SK-N-SH (cell line): Measurements from ENCODE around the gene PRIM2.
"Not testable (repeated sequence)": the region's sequence is repeated elsewhere in the genome, so short reads cannot be mapped to it uniquely, and the experiment has no call there.

Source experiments
- CHD2 ChIP-seq: fragments of 150-350 bp; IDR thresholded peaks from 2 replicates; pipeline ENCODE4 v1.6.1; 2018; ENCODE audit warnings: low read length; ENCODE audit not compliant: partially characterized antibody
- ELF1 ChIP-seq: IDR thresholded peaks from 2 replicates; pipeline ENCODE4 v1.4.0; 2012
- FOXM1 ChIP-seq: IDR thresholded peaks from 2 replicates; pipeline ENCODE4 v1.4.0; 2012; ENCODE audit warnings: low read depth, mild to moderate bottlenecking
- MXI1 ChIP-seq: IDR thresholded peaks from 2 replicates; pipeline ENCODE4 v1.6.1; 2012; ENCODE audit warnings: mild to moderate bottlenecking, low read depth, low read length, improper control_type of control experiment
- NRF1 ChIP-seq: IDR thresholded peaks from 2 replicates; pipeline ENCODE4 v1.6.1; 2012; ENCODE audit warnings: low read depth, mild to moderate bottlenecking, low read length
- POLR2AphosphoS5 ChIP-seq: IDR thresholded peaks from 2 replicates; pipeline ENCODE4 v1.6.1; 2012; ENCODE audit warnings: low read depth, low read length
- RCOR1 ChIP-seq: fragments of 150-350 bp; IDR thresholded peaks from 2 replicates; pipeline ENCODE4 v1.6.1; 2017; ENCODE audit warnings: antibody characterized with exemption, low read length
- RXRA ChIP-seq: IDR thresholded peaks from 2 replicates; pipeline ENCODE4 v1.4.0; 2012; ENCODE audit warnings: low read depth, mild to moderate bottlenecking, borderline replicate concordance
- SMC3 ChIP-seq: IDR thresholded peaks from 2 replicates; pipeline ENCODE4 v1.6.1; 2012; ENCODE audit warnings: low read depth, low read length, improper control_type of control experiment
- TF ChIP-seq, protein P1 (sequence below): fragments of 200-600 bp; sonication (generic); IDR thresholded peaks from 2 replicates; pipeline ENCODE4 v1.6.1; 2017; ENCODE audit warnings: antibody characterized with exemption, mild to moderate bottlenecking, moderate library complexity
- TF ChIP-seq, protein P2 (sequence below): IDR thresholded peaks from 2 replicates; pipeline ENCODE4 v1.4.0; 2012; ENCODE audit warnings: low read depth, borderline replicate concordance
- TF ChIP-seq, protein P3 (sequence below): IDR thresholded peaks from 2 replicates; pipeline ENCODE4 v1.4.0; 2012; ENCODE audit warnings: low read depth
- TF ChIP-seq, protein P4 (sequence below): IDR thresholded peaks from 2 replicates; pipeline ENCODE4 v1.6.1; 2012; ENCODE audit warnings: mild to moderate bottlenecking, low read depth, low read length, moderate library complexity
- TF ChIP-seq, protein P5 (sequence below): fragments of 150-350 bp; IDR thresholded peaks from 2 replicates; pipeline ENCODE4 v1.6.1; 2017; ENCODE audit warnings: antibody characterized with exemption, low read length, low read depth, borderline replicate concordance

DNA sequence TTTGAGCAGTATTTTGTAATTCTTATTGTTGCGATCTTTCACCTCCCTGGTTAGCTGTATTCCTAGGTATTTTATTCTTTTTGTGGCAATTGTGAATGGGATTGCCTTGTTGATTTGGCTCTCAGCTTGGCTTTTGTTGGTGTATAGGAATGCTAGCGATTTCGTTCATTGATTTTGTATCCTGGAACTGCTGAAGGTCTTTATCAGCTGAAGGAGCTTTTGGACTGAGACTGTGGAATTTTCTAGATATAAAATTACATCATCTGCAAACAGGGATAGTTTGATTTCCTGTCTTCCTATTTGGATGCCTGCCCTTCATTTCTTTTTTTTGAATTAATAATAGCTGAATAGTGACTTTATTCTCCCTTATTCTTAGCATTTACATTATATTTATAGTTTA lies 74.6 kb downstream of the PRIM2 start:
- TF ChIP-seq, protein P1, sequence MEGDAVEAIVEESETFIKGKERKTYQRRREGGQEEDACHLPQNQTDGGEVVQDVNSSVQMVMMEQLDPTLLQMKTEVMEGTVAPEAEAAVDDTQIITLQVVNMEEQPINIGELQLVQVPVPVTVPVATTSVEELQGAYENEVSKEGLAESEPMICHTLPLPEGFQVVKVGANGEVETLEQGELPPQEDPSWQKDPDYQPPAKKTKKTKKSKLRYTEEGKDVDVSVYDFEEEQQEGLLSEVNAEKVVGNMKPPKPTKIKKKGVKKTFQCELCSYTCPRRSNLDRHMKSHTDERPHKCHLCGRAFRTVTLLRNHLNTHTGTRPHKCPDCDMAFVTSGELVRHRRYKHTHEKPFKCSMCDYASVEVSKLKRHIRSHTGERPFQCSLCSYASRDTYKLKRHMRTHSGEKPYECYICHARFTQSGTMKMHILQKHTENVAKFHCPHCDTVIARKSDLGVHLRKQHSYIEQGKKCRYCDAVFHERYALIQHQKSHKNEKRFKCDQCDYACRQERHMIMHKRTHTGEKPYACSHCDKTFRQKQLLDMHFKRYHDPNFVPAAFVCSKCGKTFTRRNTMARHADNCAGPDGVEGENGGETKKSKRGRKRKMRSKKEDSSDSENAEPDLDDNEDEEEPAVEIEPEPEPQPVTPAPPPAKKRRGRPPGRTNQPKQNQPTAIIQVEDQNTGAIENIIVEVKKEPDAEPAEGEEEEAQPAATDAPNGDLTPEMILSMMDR: not testable (repeated sequence)
- not testable (repeated sequence) for TF ChIP-seq POLR2AphosphoS5, FOXM1, NRF1, RCOR1, MXI1, RXRA, CHD2, SMC3, ELF1
- TF ChIP-seq, protein P2, sequence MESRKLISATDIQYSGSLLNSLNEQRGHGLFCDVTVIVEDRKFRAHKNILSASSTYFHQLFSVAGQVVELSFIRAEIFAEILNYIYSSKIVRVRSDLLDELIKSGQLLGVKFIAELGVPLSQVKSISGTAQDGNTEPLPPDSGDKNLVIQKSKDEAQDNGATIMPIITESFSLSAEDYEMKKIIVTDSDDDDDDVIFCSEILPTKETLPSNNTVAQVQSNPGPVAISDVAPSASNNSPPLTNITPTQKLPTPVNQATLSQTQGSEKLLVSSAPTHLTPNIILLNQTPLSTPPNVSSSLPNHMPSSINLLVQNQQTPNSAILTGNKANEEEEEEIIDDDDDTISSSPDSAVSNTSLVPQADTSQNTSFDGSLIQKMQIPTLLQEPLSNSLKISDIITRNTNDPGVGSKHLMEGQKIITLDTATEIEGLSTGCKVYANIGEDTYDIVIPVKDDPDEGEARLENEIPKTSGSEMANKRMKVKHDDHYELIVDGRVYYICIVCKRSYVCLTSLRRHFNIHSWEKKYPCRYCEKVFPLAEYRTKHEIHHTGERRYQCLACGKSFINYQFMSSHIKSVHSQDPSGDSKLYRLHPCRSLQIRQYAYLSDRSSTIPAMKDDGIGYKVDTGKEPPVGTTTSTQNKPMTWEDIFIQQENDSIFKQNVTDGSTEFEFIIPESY: not testable (repeated sequence)
- TF ChIP-seq, protein P3, sequence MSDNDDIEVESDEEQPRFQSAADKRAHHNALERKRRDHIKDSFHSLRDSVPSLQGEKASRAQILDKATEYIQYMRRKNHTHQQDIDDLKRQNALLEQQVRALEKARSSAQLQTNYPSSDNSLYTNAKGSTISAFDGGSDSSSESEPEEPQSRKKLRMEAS: not testable (repeated sequence)
- TF ChIP-seq, protein P4, sequence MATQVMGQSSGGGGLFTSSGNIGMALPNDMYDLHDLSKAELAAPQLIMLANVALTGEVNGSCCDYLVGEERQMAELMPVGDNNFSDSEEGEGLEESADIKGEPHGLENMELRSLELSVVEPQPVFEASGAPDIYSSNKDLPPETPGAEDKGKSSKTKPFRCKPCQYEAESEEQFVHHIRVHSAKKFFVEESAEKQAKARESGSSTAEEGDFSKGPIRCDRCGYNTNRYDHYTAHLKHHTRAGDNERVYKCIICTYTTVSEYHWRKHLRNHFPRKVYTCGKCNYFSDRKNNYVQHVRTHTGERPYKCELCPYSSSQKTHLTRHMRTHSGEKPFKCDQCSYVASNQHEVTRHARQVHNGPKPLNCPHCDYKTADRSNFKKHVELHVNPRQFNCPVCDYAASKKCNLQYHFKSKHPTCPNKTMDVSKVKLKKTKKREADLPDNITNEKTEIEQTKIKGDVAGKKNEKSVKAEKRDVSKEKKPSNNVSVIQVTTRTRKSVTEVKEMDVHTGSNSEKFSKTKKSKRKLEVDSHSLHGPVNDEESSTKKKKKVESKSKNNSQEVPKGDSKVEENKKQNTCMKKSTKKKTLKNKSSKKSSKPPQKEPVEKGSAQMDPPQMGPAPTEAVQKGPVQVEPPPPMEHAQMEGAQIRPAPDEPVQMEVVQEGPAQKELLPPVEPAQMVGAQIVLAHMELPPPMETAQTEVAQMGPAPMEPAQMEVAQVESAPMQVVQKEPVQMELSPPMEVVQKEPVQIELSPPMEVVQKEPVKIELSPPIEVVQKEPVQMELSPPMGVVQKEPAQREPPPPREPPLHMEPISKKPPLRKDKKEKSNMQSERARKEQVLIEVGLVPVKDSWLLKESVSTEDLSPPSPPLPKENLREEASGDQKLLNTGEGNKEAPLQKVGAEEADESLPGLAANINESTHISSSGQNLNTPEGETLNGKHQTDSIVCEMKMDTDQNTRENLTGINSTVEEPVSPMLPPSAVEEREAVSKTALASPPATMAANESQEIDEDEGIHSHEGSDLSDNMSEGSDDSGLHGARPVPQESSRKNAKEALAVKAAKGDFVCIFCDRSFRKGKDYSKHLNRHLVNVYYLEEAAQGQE: not testable (repeated sequence)
- TF ChIP-seq, protein P5, sequence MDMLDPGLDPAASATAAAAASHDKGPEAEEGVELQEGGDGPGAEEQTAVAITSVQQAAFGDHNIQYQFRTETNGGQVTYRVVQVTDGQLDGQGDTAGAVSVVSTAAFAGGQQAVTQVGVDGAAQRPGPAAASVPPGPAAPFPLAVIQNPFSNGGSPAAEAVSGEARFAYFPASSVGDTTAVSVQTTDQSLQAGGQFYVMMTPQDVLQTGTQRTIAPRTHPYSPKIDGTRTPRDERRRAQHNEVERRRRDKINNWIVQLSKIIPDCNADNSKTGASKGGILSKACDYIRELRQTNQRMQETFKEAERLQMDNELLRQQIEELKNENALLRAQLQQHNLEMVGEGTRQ: not testable (repeated sequence)
